ENCODE data around the gene IGSF21. TPM values are rescaled to one million over a fixed set of nuclear protein-coding genes. Genes with fewer than 3 reads are reported as not detected.

Gene IGSF21
- total and polyA plus RNA-seq, 10 of the 15 experiments (the other 5 are each of a cell fraction or from before 2014, with no cell fraction given) = 0.03 to 0.49 TPM; not detected in 8

DNA sequence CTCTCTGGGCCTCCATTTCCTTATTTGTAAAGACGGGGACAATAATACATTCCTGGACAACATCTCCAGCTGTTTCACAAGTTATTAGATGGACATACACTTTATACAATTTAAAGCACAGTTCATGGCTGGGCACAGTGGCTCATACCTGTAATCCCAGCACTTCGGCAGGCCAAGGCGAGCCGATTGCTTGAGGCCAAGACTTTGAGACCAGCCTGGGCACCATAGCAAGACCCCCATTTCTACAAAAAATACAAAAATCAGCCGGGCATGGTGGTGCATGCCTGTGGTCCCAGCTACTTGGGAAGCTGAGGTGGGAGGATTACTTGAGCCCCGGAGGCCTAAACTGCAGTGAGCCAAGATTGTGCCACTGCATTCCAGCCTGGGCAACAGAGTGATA is 34.1 kb downstream of the IGSF21 start:
- no peak overlapping the region for H3K4me2 ChIP-seq (ENCODE audit: control insufficient read depth, insufficient read depth)
- WGBS (ENCODE audit: insufficient coverage, insufficient replicate concordance, low lambda C conversion rate, missing lambda C conversion rate) = 50% methylated on average over 6 of the region's 6 CpGs
- H3K27me3 ChIP-seq (replicated peaks in 1 of 2; ENCODE audit: control insufficient read depth in 2 of 2, insufficient read depth in 2 of 2, low read length in 1 of 2) = no peaks in the 10 kb centered on the region; a peak in 1 of 4 replicates
- ChIA-PET RAD21 (ENCODE audit: unreplicated experiment) (no interaction called here), SMC1A (ENCODE audit: uncharacterized antibody, unreplicated experiment) (interaction anchor here (1.1 kb wide), 1 partner anchor 11 kb away, joined by 3 read pairs; no protein-coding TSS in a partner anchor), POLR2A (no interaction called here), CTCF (no interaction called here)
- H4K20me1 ChIP-seq (ENCODE audit: control insufficient read depth, insufficient read depth) = no peaks in the 10 kb centered on the region
- intact Hi-C loops (cut with micrococcal nuclease; ENCODE audit: unreplicated experiment) = no loop called here
- H3K36me3 ChIP-seq (ENCODE audit: control insufficient read depth in 2 of 2, insufficient read depth in 2 of 2, low read length in 1 of 2) = no peaks in the 10 kb centered on the region
- no peak overlapping the region for H3K27ac ChIP-seq (ENCODE audit: control insufficient read depth, insufficient read depth)
- no TSS peak for BruUV-seq (replicated peaks)
- H2AFZ ChIP-seq (ENCODE audit: control insufficient read depth, low read depth, low read length) = no peak overlapping the region
- H3K4me1 ChIP-seq (ENCODE audit: control insufficient read depth, insufficient read depth, low read length) = no peaks in the 10 kb centered on the region
- ATAC-seq = no peak
- DNase-seq (ENCODE audit: low read depth, low spot score) = no peak
- no peak for FAIRE-seq
- H3K9me3 ChIP-seq (replicated peaks; ENCODE audit: control insufficient read depth, insufficient read depth, low read length) = no peaks in the 10 kb centered on the region
- no peak overlapping the region for H3K4me3 ChIP-seq
- no peak overlapping the region for H3K9ac ChIP-seq (ENCODE audit: control insufficient read depth, insufficient read depth, low read length)
- TF ChIP-seq, protein P1, sequence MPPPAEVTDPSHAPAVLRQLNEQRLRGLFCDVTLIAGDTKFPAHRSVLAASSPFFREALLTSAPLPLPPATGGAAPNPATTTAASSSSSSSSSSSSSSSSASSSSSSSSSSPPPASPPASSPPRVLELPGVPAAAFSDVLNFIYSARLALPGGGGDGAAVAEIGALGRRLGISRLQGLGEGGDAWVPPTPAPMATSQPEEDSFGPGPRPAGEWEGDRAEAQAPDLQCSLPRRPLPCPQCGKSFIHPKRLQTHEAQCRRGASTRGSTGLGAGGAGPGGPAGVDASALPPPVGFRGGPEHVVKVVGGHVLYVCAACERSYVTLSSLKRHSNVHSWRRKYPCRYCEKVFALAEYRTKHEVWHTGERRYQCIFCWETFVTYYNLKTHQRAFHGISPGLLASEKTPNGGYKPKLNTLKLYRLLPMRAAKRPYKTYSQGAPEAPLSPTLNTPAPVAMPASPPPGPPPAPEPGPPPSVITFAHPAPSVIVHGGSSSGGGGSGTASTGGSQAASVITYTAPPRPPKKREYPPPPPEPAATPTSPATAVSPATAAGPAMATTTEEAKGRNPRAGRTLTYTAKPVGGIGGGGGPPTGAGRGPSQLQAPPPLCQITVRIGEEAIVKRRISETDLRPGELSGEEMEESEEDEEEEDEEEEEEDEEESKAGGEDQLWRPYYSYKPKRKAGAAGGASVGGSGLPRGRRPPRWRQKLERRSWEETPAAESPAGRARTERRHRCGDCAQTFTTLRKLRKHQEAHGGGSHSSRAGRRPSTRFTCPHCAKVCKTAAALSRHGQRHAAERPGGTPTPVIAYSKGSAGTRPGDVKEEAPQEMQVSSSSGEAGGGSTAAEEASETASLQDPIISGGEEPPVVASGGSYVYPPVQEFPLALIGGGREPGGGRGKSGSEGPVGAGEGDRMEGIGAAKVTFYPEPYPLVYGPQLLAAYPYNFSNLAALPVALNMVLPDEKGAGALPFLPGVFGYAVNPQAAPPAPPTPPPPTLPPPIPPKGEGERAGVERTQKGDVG (CRISPR knock-in tag; IDR thresholded peaks at IDR 0.05) = no peak
- TF ChIP-seq NR2C1 (IDR thresholded peaks at IDR 0.05) (no peak), FOXM1 (IDR thresholded peaks at IDR 0.05; ENCODE audit: low read depth, low read length) (no peak), RELA (IDR thresholded peaks at IDR 0.05; ENCODE audit: borderline replicate concordance, partially characterized antibody) (no peak), EZH2 (IDR thresholded peaks at IDR 0.05; ENCODE audit: borderline replicate concordance, control insufficient read depth, low read depth, low read length) (no peak), POU2F2 (IDR thresholded peaks at IDR 0.05; ENCODE audit: borderline replicate concordance, low read depth, low read length) (no peak), STAT1 (conservative IDR thresholded peaks at IDR 0.05) (no peak), ZBED1 (IDR thresholded peaks at IDR 0.05; ENCODE audit: borderline replicate concordance) (no peak)
- TF ChIP-seq, protein P2, sequence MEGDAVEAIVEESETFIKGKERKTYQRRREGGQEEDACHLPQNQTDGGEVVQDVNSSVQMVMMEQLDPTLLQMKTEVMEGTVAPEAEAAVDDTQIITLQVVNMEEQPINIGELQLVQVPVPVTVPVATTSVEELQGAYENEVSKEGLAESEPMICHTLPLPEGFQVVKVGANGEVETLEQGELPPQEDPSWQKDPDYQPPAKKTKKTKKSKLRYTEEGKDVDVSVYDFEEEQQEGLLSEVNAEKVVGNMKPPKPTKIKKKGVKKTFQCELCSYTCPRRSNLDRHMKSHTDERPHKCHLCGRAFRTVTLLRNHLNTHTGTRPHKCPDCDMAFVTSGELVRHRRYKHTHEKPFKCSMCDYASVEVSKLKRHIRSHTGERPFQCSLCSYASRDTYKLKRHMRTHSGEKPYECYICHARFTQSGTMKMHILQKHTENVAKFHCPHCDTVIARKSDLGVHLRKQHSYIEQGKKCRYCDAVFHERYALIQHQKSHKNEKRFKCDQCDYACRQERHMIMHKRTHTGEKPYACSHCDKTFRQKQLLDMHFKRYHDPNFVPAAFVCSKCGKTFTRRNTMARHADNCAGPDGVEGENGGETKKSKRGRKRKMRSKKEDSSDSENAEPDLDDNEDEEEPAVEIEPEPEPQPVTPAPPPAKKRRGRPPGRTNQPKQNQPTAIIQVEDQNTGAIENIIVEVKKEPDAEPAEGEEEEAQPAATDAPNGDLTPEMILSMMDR (IDR thresholded peaks at IDR 0.05 in 2 of 3, conservative IDR thresholded peaks at IDR 0.05 in 1 of 3; ENCODE audit: control insufficient read depth in 2 of 3, extremely low read depth in 1 of 3, insufficient read depth in 1 of 3, low read depth in 3 of 3, low read length in 3 of 3) = no peak
- TF ChIP-seq, protein P3, sequence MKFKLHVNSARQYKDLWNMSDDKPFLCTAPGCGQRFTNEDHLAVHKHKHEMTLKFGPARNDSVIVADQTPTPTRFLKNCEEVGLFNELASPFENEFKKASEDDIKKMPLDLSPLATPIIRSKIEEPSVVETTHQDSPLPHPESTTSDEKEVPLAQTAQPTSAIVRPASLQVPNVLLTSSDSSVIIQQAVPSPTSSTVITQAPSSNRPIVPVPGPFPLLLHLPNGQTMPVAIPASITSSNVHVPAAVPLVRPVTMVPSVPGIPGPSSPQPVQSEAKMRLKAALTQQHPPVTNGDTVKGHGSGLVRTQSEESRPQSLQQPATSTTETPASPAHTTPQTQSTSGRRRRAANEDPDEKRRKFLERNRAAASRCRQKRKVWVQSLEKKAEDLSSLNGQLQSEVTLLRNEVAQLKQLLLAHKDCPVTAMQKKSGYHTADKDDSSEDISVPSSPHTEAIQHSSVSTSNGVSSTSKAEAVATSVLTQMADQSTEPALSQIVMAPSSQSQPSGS (IDR thresholded peaks at IDR 0.05; ENCODE audit: low read length) = no peak
- in situ Hi-C loops (cut with MboI) = no loop called here
- H3K79me2 ChIP-seq (ENCODE audit: control insufficient read depth, insufficient read depth, low read length) = no peaks in the 10 kb centered on the region

Measured in GM12878 (cell line).